ENCODE measurements around the gene BCKDHA. TPM values are rescaled to one million over a fixed set of nuclear protein-coding genes. Genes with fewer than 3 reads are reported as not detected.

The BCKDHA gene
- total RNA-seq, 2 experiments from 2014 or later: 12.2 to 13.1 TPM

- Histone ChIP-seq H3K9me3 (ENCODE audit: control insufficient read depth in 1 of 2, insufficient read depth in 1 of 2, low read length in 2 of 2) (no peaks in the 10 kb centered on the region), H3K36me3 (ENCODE audit: insufficient read depth, low read length) (peaks cover 78% of the 10 kb centered on the region), H3K27me3 (ENCODE audit: control insufficient read depth in 1 of 2, insufficient read depth in 2 of 2, low read length in 2 of 2) (no peaks in the 10 kb centered on the region), H3K27ac (ENCODE audit: low read depth in 1 of 2, low read length in 2 of 2) (no peak overlapping the region), H3K4me1 (ENCODE audit: insufficient read depth, low read length) (peaks cover 3% of the 10 kb centered on the region), H3K4me3 (ENCODE audit: low read length) (no peak overlapping the region)
- H3K27ac Mint-ChIP-seq: no peak overlapping the region
- intact Hi-C loops (cut with DNase I, micrococcal nuclease): no loop called here
- no peak overlapping the region for H3K4me3 Mint-ChIP-seq
- TF ChIP-seq CTCF (IDR thresholded peaks at IDR 0.05): no peak
- DNase-seq: no peak
- peaks cover 72% of the 10 kb centered on the region for H3K36me3 Mint-ChIP-seq (ENCODE audit: low read depth)
- ChIA-PET POLR2A (no interaction called here), CTCF (no interaction called here)
- H3K27me3 Mint-ChIP-seq: no peaks in the 10 kb centered on the region
- ATAC-seq (ENCODE audit: poor library complexity): no peak
- peaks cover 1% of the 10 kb centered on the region for H3K4me1 Mint-ChIP-seq (ENCODE audit: low read depth)
- H3K9me3 Mint-ChIP-seq: no peaks in the 10 kb centered on the region
These were observed 17.5 kb downstream of the BCKDHA start for GRCh38 chr19:41415154-41415571.

DNA sequence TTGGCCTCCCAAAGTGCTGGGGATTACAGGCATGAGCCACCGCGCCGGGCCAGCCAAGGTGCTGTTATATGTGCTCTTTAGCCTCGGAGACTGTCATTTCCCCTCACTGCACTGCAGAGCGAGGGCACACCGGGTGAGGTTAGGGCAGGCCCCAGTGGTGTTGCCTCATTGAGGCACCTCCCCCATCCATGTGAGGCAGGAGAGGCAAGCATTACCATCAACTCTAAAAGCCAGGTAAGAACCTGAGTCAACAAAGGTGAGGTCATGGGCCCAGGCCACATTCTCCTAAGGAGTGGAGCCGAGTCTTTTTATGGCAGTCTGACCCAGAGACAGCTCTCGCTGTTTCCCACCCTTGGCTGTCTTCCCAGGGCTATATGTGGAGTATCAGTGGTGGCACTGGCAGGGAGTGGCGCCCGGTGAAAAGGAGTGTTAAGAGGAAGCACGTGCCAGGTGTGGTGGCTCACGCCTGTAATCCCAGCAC, 18.6 kb downstream of the BCKDHA start:
- no peaks in the 10 kb centered on the region for H3K4me1 Mint-ChIP-seq (ENCODE audit: low read depth)
- Histone ChIP-seq H3K27me3 (ENCODE audit: control insufficient read depth in 1 of 2, insufficient read depth in 2 of 2, low read length in 2 of 2) (no peaks in the 10 kb centered on the region), H3K4me3 (ENCODE audit: low read length) (no peak overlapping the region), H3K9me3 (ENCODE audit: control insufficient read depth in 1 of 2, insufficient read depth in 1 of 2, low read length in 2 of 2) (no peaks in the 10 kb centered on the region), H3K4me1 (ENCODE audit: insufficient read depth, low read length) (peaks cover 6% of the 10 kb centered on the region), H3K27ac (ENCODE audit: low read depth in 1 of 2, low read length in 2 of 2) (no peak overlapping the region), H3K36me3 (ENCODE audit: insufficient read depth, low read length) (peaks cover 80% of the 10 kb centered on the region)
- POLR2A ChIA-PET: no interaction called here
- H3K9me3 Mint-ChIP-seq: no peaks in the 10 kb centered on the region
- CTCF ChIA-PET: no interaction called here
- H3K27ac Mint-ChIP-seq: no peak overlapping the region
- DNase-seq (no peak), ATAC-seq (ENCODE audit: poor library complexity) (no peak)
- no peak overlapping the region for H3K4me3 Mint-ChIP-seq
- peaks cover 73% of the 10 kb centered on the region for H3K36me3 Mint-ChIP-seq (ENCODE audit: low read depth)
- TF ChIP-seq CTCF (IDR thresholded peaks at IDR 0.05): no peak
- intact Hi-C loops (cut with DNase I, micrococcal nuclease): no loop called here
- no peaks in the 10 kb centered on the region for H3K27me3 Mint-ChIP-seq

DNA sequence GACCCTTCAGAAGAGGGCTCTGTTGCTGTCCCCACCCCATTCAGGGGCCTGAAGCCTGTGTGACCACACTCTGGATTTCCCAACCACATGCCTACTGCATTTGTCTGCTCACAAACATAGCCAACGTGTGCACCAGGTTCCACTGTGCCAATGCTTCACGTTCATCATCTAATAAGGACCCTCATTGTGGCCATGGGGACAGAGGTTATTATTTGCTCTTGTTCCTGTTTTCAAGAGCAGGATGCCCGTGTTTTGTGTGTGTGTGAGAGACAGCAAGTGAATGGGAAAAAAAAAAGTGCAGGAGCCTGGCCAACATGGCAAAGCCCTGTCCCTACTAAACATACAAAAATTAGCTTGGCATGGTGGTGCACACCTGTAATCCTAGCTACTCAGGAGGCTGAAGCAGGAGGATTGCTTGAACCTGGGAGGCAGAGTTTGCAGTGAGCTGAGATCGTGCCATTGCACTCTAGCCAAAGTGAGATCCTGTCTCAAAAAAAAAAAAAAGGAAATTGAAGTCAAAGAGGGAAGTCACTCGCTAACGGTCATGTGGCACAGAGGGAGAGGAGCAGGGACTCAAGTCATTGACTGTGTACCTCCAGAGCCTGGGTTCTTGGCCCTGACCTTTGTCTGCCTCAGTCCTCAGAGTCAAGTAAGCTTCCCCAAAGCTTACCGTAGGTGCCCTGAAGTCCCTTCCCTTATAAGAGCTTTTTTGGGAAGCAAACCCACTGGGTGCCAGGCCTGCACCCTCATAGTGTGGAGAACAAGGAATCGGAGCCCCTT, 22.7 kb downstream of the BCKDHA start:
- Histone ChIP-seq H3K27me3 (ENCODE audit: control insufficient read depth in 1 of 2, insufficient read depth in 2 of 2, low read length in 2 of 2) (no peaks in the 10 kb centered on the region), H3K9me3 (ENCODE audit: control insufficient read depth in 1 of 2, insufficient read depth in 1 of 2, low read length in 2 of 2) (peaks cover 0 to 6% of the 10 kb centered on the region in 2 experiments), H3K27ac (ENCODE audit: low read depth in 1 of 2, low read length in 2 of 2) (no peak overlapping the region), H3K36me3 (ENCODE audit: insufficient read depth, low read length) (peaks cover 76% of the 10 kb centered on the region), H3K4me1 (ENCODE audit: insufficient read depth, low read length) (peaks cover 24% of the 10 kb centered on the region), H3K4me3 (ENCODE audit: low read length) (no peak overlapping the region)
- H3K4me1 Mint-ChIP-seq (ENCODE audit: low read depth): no peaks in the 10 kb centered on the region
- POLR2A ChIA-PET: no interaction called here
- ATAC-seq (ENCODE audit: poor library complexity): no peak
- CTCF ChIA-PET: no interaction called here
- H3K27me3 Mint-ChIP-seq: no peaks in the 10 kb centered on the region
- no peak overlapping the region for H3K4me3 Mint-ChIP-seq
- no peak overlapping the region for H3K27ac Mint-ChIP-seq
- H3K9me3 Mint-ChIP-seq: no peaks in the 10 kb centered on the region
- no peak for TF ChIP-seq CTCF (IDR thresholded peaks at IDR 0.05)
- intact Hi-C loops (cut with DNase I, micrococcal nuclease): no loop called here
- peak in 2 of 14 experiments; percentile 41 to 46 for DNase-seq
- H3K36me3 Mint-ChIP-seq (ENCODE audit: low read depth): peaks cover 71% of the 10 kb centered on the region

All from CD4-positive, alpha-beta T cell (primary cell).